Cardiac ventricle fibroblast (primary cell): Measurements from ENCODE around the gene CASR. TPM values are rescaled to one million over a fixed set of nuclear protein-coding genes. Genes with fewer than 3 reads are reported as not detected.

Source experiments
- total RNA-seq: library from RNA; depleted of rRNA; stranded (reverse); fragments of >200 nt; gene quantifications from 2 replicates; pipeline ENCODE4 v1.2.3, GENCODE V29; 2015

The CASR gene, protein sequence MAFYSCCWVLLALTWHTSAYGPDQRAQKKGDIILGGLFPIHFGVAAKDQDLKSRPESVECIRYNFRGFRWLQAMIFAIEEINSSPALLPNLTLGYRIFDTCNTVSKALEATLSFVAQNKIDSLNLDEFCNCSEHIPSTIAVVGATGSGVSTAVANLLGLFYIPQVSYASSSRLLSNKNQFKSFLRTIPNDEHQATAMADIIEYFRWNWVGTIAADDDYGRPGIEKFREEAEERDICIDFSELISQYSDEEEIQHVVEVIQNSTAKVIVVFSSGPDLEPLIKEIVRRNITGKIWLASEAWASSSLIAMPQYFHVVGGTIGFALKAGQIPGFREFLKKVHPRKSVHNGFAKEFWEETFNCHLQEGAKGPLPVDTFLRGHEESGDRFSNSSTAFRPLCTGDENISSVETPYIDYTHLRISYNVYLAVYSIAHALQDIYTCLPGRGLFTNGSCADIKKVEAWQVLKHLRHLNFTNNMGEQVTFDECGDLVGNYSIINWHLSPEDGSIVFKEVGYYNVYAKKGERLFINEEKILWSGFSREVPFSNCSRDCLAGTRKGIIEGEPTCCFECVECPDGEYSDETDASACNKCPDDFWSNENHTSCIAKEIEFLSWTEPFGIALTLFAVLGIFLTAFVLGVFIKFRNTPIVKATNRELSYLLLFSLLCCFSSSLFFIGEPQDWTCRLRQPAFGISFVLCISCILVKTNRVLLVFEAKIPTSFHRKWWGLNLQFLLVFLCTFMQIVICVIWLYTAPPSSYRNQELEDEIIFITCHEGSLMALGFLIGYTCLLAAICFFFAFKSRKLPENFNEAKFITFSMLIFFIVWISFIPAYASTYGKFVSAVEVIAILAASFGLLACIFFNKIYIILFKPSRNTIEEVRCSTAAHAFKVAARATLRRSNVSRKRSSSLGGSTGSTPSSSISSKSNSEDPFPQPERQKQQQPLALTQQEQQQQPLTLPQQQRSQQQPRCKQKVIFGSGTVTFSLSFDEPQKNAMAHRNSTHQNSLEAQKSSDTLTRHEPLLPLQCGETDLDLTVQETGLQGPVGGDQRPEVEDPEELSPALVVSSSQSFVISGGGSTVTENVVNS
- not detected in 2 replicates for total RNA-seq

DNA sequence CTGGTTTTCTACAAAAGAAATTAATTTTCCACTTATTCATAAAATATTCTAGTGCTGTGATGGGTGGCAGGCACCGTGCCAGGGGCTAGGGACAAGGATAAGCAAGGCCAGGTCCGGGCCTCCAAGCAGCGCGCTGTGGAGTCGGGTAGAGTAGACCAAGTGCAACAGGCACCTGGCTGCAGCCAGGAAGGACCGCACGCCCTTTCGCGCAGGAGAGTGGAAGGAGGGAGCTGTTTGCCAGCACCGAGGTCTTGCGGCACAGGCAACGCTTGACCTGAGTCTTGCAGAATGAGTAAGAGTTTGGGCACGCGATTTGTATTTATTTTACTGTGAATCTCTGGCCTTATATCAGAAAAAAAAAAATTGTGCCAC, at the start of gene CASR:
Gene CASR (plus strand): TSS at position 148 of the 372 bp plus-strand sequence. CDS start 70,522 bp downstream, outside the sequence.

DNA sequence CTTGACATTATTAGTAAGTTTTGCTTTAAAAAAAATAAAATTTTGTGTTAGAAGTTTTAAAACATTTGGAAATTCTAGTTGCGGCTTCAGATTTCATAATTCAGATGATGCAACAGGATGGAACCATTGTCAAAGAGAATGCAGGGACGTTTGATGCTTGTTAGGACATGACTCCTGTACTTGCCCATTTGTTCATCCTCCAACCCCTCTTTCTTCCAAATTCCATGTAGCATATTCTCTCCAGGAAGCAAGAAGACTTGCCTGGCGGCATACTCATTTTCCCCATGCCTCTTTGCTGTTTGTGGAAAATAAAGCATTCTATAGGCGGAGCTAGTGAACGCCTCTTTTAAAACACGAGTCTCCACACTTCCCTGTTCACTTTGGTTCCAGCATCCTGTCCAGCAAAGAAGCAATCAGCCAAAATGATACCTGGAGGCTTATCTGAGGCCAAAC, 141.4 kb downstream of the CASR start, which contains the start of gene CSTA:
Gene CSTA (plus strand): TSS at position 378 of the 453 bp plus-strand sequence. CDS start 45 bp downstream, at position 423.

Other genes starting within 250 kb of the CASR start
- gene ILDR1, start 161.4 kb upstream of the CASR start, total RNA-seq: not detected in 2 replicates
- gene CD86, start 128.3 kb upstream of the CASR start, total RNA-seq: not detected in 2 replicates
- gene CSTA, start 141.6 kb downstream of the CASR start, total RNA-seq: 2.5 and 3.1 TPM in 2 replicates
- gene MIX23, start 199.6 kb downstream of the CASR start, total RNA-seq: 16.3 and 24.6 TPM in 2 replicates
- 43.0 and 44.6 TPM in 2 replicates for gene FAM162A, start 200.5 kb downstream of the CASR start, total RNA-seq
- gene WDR5B, start 232.4 kb downstream of the CASR start, total RNA-seq: 3.0 and 4.0 TPM in 2 replicates